ENCODE measurements around the gene ASIC2.

Gene ASIC2

GRCh38 chr17:33154869-33155455, 138.1 kb downstream of the ASIC2 start:
- DNase-seq (ENCODE audit: low read depth in 2 of 2): no peak

GRCh38 chr17:33152783-33153182, 140.3 kb downstream of the ASIC2 start:
- DNase-seq (ENCODE audit: low read depth in 2 of 2): no peak

- DNase-seq (ENCODE audit: low read depth in 2 of 2): no peak
Observed at GRCh38 chr17:33151565-33151964, 141.5 kb downstream of the ASIC2 start.

GRCh38 chr17:33145941-33146340, 147.2 kb downstream of the ASIC2 start:
- DNase-seq (ENCODE audit: low read depth in 2 of 2): no peak

- no peak for DNase-seq (ENCODE audit: low read depth in 2 of 2)
Observed at GRCh38 chr17:33144837-33145236, 148.3 kb downstream of the ASIC2 start.

- no peak for DNase-seq (ENCODE audit: low read depth in 2 of 2)
Observed at GRCh38 chr17:33142705-33143299, 150.3 kb downstream of the ASIC2 start.

- no peak for DNase-seq (ENCODE audit: low read depth in 2 of 2)
Observed at GRCh38 chr17:33140413-33141099, 152.5 kb downstream of the ASIC2 start.

GRCh38 chr17:33138627-33139026, 154.5 kb downstream of the ASIC2 start:
- no peak for DNase-seq (ENCODE audit: low read depth in 2 of 2)

DNA sequence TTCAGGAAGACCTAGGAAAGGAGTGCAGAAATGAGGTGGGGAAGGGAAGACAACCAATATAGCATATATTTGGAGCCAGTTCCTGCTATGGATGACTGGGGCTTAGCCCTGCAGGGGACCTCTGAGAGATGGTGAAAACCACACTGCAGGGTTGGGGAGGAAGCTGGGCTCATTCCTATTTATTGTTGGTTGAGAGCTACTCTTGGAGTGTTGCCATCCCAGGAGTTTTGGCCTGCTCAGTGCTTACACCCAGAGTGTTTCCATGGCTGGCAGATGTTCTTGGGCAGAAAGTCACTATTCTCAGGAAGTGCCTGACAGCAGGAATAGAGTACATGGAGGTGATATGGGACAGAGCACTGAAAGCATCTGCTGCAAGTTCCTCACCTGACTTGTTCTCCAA, 155.7 kb downstream of the ASIC2 start:
- no peak for DNase-seq (ENCODE audit: low read depth in 2 of 2)

DNA sequence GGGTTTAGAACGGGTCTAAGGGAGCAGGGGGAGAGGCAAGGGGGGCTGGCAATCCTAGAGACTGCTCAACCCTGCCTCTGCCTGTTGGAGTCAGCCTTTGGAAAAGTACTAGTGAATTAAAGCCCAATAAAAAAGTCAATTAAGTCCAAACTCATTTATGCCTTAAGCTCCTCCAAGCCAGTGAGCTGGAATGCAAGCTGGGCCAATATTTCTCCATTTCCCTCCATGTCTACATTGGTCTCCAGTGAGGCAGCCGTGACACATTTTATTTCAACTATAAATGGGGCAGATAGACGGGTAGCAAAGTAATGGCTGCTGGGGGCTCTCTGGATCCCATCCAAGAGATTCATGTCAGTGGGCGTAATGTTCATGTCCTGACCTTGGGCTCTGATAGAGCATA, 157.4 kb downstream of the ASIC2 start:
- no peak for DNase-seq (ENCODE audit: low read depth in 2 of 2)

DNA sequence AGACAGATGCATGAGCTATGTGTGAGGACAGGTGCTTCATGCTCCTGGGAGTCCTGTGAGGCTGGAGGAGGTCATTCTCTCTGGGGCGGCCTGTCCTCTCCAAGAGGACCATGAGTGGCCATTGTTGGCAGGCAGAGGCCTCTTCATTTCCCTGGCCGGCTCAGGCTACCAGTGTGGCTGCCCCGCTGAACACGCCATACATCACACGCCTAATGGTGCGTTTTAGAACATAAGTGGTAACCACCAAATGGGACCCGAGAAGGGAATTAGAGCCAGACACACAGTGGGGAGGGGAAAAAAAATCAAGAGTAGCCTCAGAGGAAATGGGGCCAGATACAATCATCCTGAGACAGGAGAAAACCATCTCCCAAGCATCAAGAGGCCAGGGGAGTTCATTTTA, 161.5 kb downstream of the ASIC2 start:
- no peak for DNase-seq (ENCODE audit: low read depth in 2 of 2)

- DNase-seq (ENCODE audit: low read depth in 2 of 2): no peak
Observed at GRCh38 chr17:33127706-33128105, 165.4 kb downstream of the ASIC2 start.

DNA sequence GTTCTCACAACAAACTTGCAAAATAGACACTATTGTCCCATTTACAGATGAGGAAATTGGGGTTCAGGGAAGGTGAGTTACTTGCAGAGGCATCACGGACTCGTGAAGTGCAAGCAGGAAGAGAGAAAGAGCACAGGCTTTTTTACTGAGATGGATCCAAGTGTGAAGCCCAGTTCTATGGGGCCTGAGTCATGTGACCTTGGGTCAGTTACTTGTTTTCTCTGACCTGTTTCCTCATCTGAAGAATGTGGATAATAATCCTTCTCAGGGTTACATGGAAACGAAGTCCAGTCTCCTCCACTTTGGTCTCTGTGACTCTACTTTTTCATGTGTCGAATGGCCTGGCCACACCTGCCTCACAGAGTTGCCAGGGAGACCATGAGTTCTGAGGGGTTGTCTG, 167.0 kb downstream of the ASIC2 start:
- no peak for DNase-seq (ENCODE audit: low read depth in 2 of 2)

GRCh38 chr17:33125552-33125950, 167.5 kb downstream of the ASIC2 start:
- DNase-seq (ENCODE audit: low read depth in 2 of 2): no peak

GRCh38 chr17:33124871-33125551, 168.1 kb downstream of the ASIC2 start:
- DNase-seq (ENCODE audit: low read depth in 2 of 2): no peak

DNA sequence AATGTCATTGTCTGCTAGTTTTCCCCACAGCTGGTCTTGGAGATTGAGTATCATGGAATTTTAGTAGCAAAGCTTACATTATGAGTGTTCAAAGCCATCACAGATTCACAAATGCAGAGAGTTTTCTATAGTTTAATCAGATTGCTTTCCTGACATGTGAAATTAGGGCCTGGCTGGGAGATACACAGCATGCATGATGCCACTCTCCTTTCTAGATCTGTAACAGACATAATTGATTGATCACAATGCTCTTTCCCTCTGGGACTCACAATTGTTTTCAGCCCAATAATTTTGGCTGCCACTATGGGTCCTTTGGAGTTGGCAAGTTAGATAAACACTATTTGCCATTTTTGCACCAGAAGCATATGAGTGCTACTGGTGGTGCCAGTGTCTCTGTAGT, 168.9 kb downstream of the ASIC2 start:
- DNase-seq (ENCODE audit: low read depth in 2 of 2): no peak

DNA sequence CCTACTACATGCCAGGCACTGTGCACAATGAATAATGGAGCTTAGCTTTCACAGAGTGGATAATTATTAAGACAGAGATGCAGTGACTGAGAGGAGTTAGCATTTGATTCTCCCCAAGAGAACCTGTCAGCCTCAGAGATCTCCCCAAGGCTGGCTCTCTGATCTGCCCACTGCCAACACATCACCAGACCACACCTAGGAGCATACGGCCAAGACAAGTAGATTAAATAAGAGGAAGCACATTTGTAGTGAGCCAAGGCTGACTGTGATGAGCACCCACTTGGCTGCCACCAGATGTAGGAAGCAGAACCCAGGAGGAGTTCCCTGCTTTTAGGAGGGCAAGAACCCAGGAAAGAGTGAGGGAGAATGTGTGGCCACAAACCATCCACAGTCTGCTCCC, 171.3 kb downstream of the ASIC2 start:
- DNase-seq (ENCODE audit: low read depth in 2 of 2): no peak

DNA sequence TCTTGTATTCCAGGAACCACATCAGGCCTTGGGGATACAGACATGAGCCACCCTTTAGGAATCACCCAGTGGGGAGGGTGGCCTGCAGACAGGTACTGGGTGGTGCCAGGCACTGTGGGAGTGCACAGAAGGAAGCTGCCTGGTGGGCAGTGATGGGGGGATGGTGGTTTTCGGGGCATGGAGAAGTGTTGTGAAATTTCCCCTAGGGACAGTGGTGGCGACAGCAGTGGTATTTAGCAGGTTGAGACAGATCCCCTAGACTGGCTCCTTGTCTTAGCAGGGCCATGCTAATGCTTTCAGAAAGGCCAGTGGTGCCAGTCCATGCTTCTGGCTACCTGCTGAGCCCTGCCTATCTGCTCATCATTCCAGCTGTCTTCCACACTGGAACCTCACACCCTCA, 171.8 kb downstream of the ASIC2 start:
- DNase-seq (ENCODE audit: low read depth in 2 of 2): no peak

DNA sequence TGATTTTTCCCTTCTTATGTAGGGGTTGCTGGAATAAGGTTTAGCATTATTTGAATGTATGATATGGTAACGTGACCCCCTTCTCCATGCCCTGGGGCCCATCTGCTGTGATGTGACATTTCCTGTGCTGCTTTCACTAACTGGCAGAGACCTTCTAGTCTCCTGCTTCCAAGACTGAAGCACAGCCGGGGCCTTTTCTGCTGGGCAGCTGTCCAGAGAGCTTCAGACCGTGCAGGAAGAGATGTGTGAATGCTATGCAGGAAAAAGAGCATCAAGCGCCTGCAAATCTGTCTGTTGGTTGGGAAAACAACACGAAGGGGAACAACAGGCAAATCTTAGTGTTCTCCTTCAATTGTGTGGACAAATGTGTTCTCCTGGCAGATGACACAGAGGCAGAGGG, 173.0 kb downstream of the ASIC2 start:
- DNase-seq (ENCODE audit: low read depth in 2 of 2): no peak

GRCh38 chr17:33118391-33119075, 174.6 kb downstream of the ASIC2 start:
- no peak for DNase-seq (ENCODE audit: low read depth in 2 of 2)

DNA sequence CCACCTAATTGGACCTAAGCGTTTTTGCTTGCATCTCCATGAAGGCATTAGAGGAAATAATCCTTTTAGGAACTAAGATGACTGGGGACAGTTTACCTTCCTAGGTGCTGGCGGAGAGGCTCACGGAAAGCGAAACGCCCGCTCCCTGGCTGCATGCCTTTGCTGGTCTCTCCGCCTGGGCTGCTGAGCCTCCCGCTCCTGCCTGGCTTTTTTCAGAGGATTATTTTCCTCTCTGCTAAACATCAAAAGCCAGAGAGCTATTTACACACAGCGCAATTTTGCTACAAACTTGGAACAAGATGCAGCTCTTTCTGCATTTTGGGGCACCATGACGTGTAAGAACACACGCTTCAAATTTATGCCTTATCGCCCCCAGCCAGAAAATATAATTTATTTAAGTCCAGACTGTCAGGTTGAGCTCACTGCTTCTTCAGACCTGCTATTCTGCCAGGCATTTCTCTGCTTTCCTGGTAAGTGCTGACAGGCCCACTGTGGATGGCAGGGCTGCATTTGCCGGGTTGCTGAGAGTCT, 177.0 kb downstream of the ASIC2 start:
- no peak for DNase-seq (ENCODE audit: low read depth in 2 of 2)

DNA sequence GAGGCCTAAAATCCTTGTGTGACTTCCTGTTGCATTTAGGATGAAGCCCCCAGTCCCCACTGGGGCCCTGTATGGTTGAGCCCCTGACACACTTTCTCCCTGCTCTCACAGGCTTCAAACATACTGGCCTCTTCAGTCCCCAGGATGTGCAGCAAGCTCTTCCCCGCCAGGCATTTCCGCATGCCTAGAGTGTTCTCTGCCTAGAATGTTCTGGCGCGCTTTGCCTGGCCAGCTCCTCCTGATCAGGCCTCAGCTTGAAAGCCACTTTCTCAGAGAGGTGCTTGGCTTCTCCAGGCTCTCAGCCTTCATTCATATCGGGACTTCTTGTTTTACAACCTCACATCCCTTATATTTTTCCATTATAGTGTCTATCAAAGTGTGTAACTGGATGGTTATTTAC, 177.7 kb downstream of the ASIC2 start:
- no peak for DNase-seq (ENCODE audit: low read depth in 2 of 2)

Measured in stimulated activated CD8-positive, alpha-beta memory T cell treated with anti-CD3 and anti-CD28 coated beads, Interleukin-7, amount 100 ng/mL, for 1 hour (primary cell).